SK-N-SH (cell line): ENCODE measurements around the gene DMRT1. TPM values are rescaled to one million over a fixed set of nuclear protein-coding genes. Genes with fewer than 3 reads are reported as not detected.

Source experiments
- CTCF ChIA-PET: fragments of 300-600, 350-600 bp; formaldehyde crosslinking; extraction: SDS; loops from one replicate; lab custom pipeline; 2021; lab: Yijun Ruan, JAX
- POLR2A ChIA-PET: fragments of 350-600 bp; sonication (Branson Sonifier 250); formaldehyde crosslinking; extraction: SDS; loops from one replicate; lab custom pipeline; 2020; ENCODE audit warnings: antibody characterized with exemption, inconsistent platforms; lab: Yijun Ruan, JAX
- DNase-seq: peaks from one replicate; pipeline ENCODE4 v3.0.0; 2012
- H2AFZ ChIP-seq: fragments of 200-600 bp; sonication (generic); 2 replicates; pipeline ENCODE4 v1.8.1; 2016; ENCODE audit warnings: antibody characterized with exemption, mild to moderate bottlenecking, low read depth
- H3F3A ChIP-seq: fragments of 200-600 bp; sonication (generic); replicated peaks from 2 replicates; pipeline ENCODE3; 2016; ENCODE audit warnings: antibody characterized with exemption, mild to moderate bottlenecking; ENCODE audit not compliant: insufficient read depth
- H3K27ac ChIP-seq, 2 experiments: fragments of 200-500 bp in 1 of 2; fragments of 200-600 bp in 1 of 2; sonication (Bioruptor generic) in 1 of 2; sonication (generic), shearing (Covaris generic) in 1 of 2; 2 replicates each; pipeline versions ENCODE4 v1.5.1 to v1.6.1; 2014 to 2016; ENCODE audit warnings: low read depth in 2 of 2, inconsistent platforms in 1 of 2, low read length in 1 of 2, mild to moderate bottlenecking in 1 of 2, mixed read lengths in 1 of 2
- H3K27me3 ChIP-seq: fragments of 200-600 bp; sonication (generic), shearing (Covaris generic); 2 replicates; pipeline ENCODE4 v1.6.1; 2016; ENCODE audit warnings: mixed run types; ENCODE audit not compliant: insufficient read depth
- H3K36me3 ChIP-seq, 2 experiments: fragments of 200-500 bp in 1 of 2; fragments of 200-600 bp in 1 of 2; sonication (Bioruptor generic) in 1 of 2; sonication (generic) in 1 of 2; replicated peaks in 1 of 2; 2 replicates each; pipeline versions ENCODE3 to v1.5.1; 2014 to 2016; ENCODE audit warnings: low read length in 1 of 2, mild to moderate bottlenecking in 1 of 2; ENCODE audit not compliant: insufficient read depth in 2 of 2, control insufficient read depth in 1 of 2
- H3K4me1 ChIP-seq, 2 experiments: fragments of 200-500 bp in 1 of 2; fragments of 200-600 bp in 1 of 2; sonication (Bioruptor generic) in 1 of 2; sonication (generic), shearing (Covaris generic) in 1 of 2; 2 replicates each; pipeline versions ENCODE4 v1.5.1 to v1.6.1; 2014 to 2016; ENCODE audit warnings: low read depth in 1 of 2, low read length in 1 of 2, mixed run types in 1 of 2; ENCODE audit not compliant: insufficient read depth in 2 of 2, control insufficient read depth in 1 of 2
- H3K4me2 ChIP-seq: fragments of 200-600 bp; sonication (generic), shearing (Covaris generic); 2 replicates; pipeline ENCODE4 v1.6.1; 2017; ENCODE audit warnings: mixed run types
- H3K4me3 ChIP-seq, 2 experiments: fragments of 200-500 bp in 1 of 2; fragments of 200-600 bp in 1 of 2; sonication (Bioruptor generic) in 1 of 2; sonication (generic), shearing (Covaris generic) in 1 of 2; 2 replicates each; pipeline versions ENCODE4 v1.5.1 to v1.8.1; 2014 to 2016; ENCODE audit warnings: low read depth in 2 of 2, inconsistent platforms in 1 of 2, low read length in 1 of 2, mild to moderate bottlenecking in 1 of 2, mixed read lengths in 1 of 2, moderate library complexity in 1 of 2
- H3K79me2 ChIP-seq: fragments of 200-600 bp; sonication (generic); 2 replicates; pipeline ENCODE4 v1.8.1; 2017; ENCODE audit warnings: mild to moderate bottlenecking; ENCODE audit not compliant: insufficient read depth
- H3K9ac ChIP-seq: fragments of 200-600 bp; sonication (generic); 2 replicates; pipeline ENCODE4 v1.6.1; 2017; ENCODE audit warnings: mixed run types
- H3K9me2 ChIP-seq: fragments of 200-600 bp; sonication (generic); 2 replicates; pipeline ENCODE4 v1.6.1; 2017; ENCODE audit warnings: mixed run types
- H3K9me3 ChIP-seq: fragments of 200-600 bp; sonication (generic); 2 replicates; pipeline ENCODE4 v1.6.1; 2017; ENCODE audit warnings: mixed run types, mild to moderate bottlenecking, moderate library complexity
- H4K20me1 ChIP-seq: fragments of 200-600 bp; sonication (generic); 2 replicates; pipeline ENCODE4 v1.6.1; 2017; ENCODE audit warnings: mild to moderate bottlenecking, mixed run types; ENCODE audit not compliant: insufficient read depth
- CHD2 ChIP-seq: fragments of 150-350 bp; IDR thresholded peaks from 2 replicates; pipeline ENCODE4 v1.6.1; 2018; ENCODE audit warnings: low read length; ENCODE audit not compliant: partially characterized antibody
- EZH2phosphoT487 ChIP-seq: fragments of 200-600 bp; sonication (generic); IDR thresholded peaks from 2 replicates; pipeline ENCODE4 v1.6.1; 2017; ENCODE audit warnings: low read depth, mixed run types, mild to moderate bottlenecking, antibody characterized with exemption, moderate library complexity, borderline replicate concordance
- FOXM1 ChIP-seq: IDR thresholded peaks from 2 replicates; pipeline ENCODE4 v1.4.0; 2012; ENCODE audit warnings: low read depth, mild to moderate bottlenecking
- GABPA ChIP-seq: IDR thresholded peaks from 2 replicates; pipeline ENCODE4 v1.4.0; 2012; ENCODE audit warnings: low read depth, mild to moderate bottlenecking
- GATA2 ChIP-seq: sonication (generic); formaldehyde crosslinking; IDR thresholded peaks from 2 replicates; pipeline ENCODE4 v1.5.0; 2020; ENCODE audit warnings: mild to moderate bottlenecking, missing genetic modification reagents
- RAD21 ChIP-seq: IDR thresholded peaks from 2 replicates; pipeline ENCODE4 v1.6.1; 2012; ENCODE audit warnings: mild to moderate bottlenecking, low read length
- RFX5 ChIP-seq: IDR thresholded peaks from 2 replicates; pipeline ENCODE4 v1.6.1; 2012; ENCODE audit warnings: mild to moderate bottlenecking, improper control_type of control experiment, low read length
- RXRA ChIP-seq: IDR thresholded peaks from 2 replicates; pipeline ENCODE4 v1.4.0; 2012; ENCODE audit warnings: low read depth, mild to moderate bottlenecking, borderline replicate concordance
- TCF12 ChIP-seq: IDR thresholded peaks from 2 replicates; pipeline ENCODE4 v1.4.0; 2012
- TEAD4 ChIP-seq: IDR thresholded peaks from 2 replicates; pipeline ENCODE4 v1.4.0; 2012; ENCODE audit warnings: mild to moderate bottlenecking, borderline replicate concordance; ENCODE audit not compliant: insufficient read depth
- WGBS: methylation state at CpG from one replicate; pipeline ENCODE4 v1.1.6; 2017; ENCODE audit warnings: low lambda C conversion rate; 5-methylcytosine and 5-hydroxymethylcytosine counted together
- polyA plus RNA-seq, 3 experiments: library from polyadenylated mRNA; depleted of rRNA; stranded (reverse); fragments of >200 nt; gene quantifications; 2 replicates each; pipeline ENCODE4 v1.2.3, GENCODE V29; 2012
- TF ChIP-seq, protein P1 (sequence below): IDR thresholded peaks from 2 replicates; pipeline ENCODE4 v1.6.1; 2012; ENCODE audit warnings: mild to moderate bottlenecking, low read depth, low read length, moderate library complexity

DMRT1 gene
- polyA plus RNA-seq, 1 of the 3 experiments (the other 2 are of a cell fraction), result not detected

- CTCF ChIA-PET, result no interaction called here
- Histone ChIP-seq H3K36me3 (no peaks in the 10 kb centered on the region), H3K4me3 (no peak overlapping the region), H3K4me1 (no peaks in the 10 kb centered on the region), H3K9me3 (no peaks in the 10 kb centered on the region), H3K27ac (no peak overlapping the region), H2AFZ (no peak overlapping the region)
- DNase-seq, result no peak
- POLR2A ChIA-PET, result no interaction called here
- TF ChIP-seq RAD21, result no peak
- no peak for TF ChIP-seq GATA2 (CRISPR knock-in tag)
- TF ChIP-seq TEAD4, result no peak
- TF ChIP-seq TCF12, result no peak
- no peak for TF ChIP-seq EZH2phosphoT487
- no peak for TF ChIP-seq RXRA
- no peak for TF ChIP-seq FOXM1
- no peak for TF ChIP-seq RFX5
- TF ChIP-seq CHD2, result no peak
- TF ChIP-seq, all 33 proteins: peak for 0
- under 1% methylated on average over 4 of the region's 4 CpGs for WGBS
- Histone ChIP-seq H3K9ac (no peak overlapping the region), H3F3A (no peaks in the 10 kb centered on the region), H4K20me1 (no peaks in the 10 kb centered on the region), H3K27me3 (peaks cover 28% of the 10 kb centered on the region; the same call in 1 of the 2 replicates), H3K79me2 (no peaks in the 10 kb centered on the region), H3K4me2 (no peak overlapping the region), H3K9me2 (no peaks in the 10 kb centered on the region)
These were observed 79.4 kb downstream of the DMRT1 start for GRCh38 chr9:920927-921326.

DNA sequence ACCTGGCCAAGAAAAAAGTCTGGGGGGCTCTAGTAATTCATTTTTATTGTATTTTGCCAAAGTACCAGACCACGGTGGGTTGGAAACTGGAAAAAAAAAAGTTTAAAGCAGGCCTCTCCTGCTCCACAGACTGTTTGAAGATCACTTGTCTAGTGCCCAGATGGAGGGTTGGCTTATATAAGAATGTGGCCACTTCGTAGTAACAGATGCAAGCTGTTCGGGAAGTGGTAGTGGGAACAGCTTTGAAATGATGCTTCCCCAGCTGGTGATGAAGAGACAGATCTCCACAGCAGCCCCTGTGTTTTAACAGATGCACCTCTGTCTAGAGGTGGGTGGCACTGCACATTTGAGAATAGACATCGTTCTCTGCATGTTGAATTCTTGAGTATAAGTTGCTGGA is 80.7 kb downstream of the DMRT1 start:
- TF ChIP-seq GABPA (no peak), GATA2 (CRISPR knock-in tag) (no peak), RXRA (no peak), EZH2phosphoT487 (no peak)
- TF ChIP-seq, protein P1, sequence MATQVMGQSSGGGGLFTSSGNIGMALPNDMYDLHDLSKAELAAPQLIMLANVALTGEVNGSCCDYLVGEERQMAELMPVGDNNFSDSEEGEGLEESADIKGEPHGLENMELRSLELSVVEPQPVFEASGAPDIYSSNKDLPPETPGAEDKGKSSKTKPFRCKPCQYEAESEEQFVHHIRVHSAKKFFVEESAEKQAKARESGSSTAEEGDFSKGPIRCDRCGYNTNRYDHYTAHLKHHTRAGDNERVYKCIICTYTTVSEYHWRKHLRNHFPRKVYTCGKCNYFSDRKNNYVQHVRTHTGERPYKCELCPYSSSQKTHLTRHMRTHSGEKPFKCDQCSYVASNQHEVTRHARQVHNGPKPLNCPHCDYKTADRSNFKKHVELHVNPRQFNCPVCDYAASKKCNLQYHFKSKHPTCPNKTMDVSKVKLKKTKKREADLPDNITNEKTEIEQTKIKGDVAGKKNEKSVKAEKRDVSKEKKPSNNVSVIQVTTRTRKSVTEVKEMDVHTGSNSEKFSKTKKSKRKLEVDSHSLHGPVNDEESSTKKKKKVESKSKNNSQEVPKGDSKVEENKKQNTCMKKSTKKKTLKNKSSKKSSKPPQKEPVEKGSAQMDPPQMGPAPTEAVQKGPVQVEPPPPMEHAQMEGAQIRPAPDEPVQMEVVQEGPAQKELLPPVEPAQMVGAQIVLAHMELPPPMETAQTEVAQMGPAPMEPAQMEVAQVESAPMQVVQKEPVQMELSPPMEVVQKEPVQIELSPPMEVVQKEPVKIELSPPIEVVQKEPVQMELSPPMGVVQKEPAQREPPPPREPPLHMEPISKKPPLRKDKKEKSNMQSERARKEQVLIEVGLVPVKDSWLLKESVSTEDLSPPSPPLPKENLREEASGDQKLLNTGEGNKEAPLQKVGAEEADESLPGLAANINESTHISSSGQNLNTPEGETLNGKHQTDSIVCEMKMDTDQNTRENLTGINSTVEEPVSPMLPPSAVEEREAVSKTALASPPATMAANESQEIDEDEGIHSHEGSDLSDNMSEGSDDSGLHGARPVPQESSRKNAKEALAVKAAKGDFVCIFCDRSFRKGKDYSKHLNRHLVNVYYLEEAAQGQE, result no peak
- DNase-seq, result no peak
- POLR2A ChIA-PET, result no interaction called here
- peaks cover 16% of the 10 kb centered on the region; the same call in 1 of the 2 replicates for H3K27me3 ChIP-seq
- no peak overlapping the region for H2AFZ ChIP-seq
- H3K36me3 ChIP-seq, result no peaks in the 10 kb centered on the region
- no peak overlapping the region for H3K4me3 ChIP-seq
- H3K9ac ChIP-seq, result no peak overlapping the region
- 4% methylated on average over 4 of the region's 4 CpGs for WGBS
- H3K4me1 ChIP-seq, result no peaks in the 10 kb centered on the region
- no peaks in the 10 kb centered on the region for H3K9me2 ChIP-seq
- H3K79me2 ChIP-seq, result no peaks in the 10 kb centered on the region
- H4K20me1 ChIP-seq, result no peaks in the 10 kb centered on the region
- CTCF ChIA-PET, result no interaction called here
- no peaks in the 10 kb centered on the region for H3F3A ChIP-seq
- no peak overlapping the region for H3K27ac ChIP-seq
- no peaks in the 10 kb centered on the region for H3K9me3 ChIP-seq
- no peak overlapping the region for H3K4me2 ChIP-seq
